ENCODE results near the gene DSCAM.

Gene DSCAM

GRCh38 chr21:40244981-40245380 is 602.0 kb downstream of the DSCAM start:
- no peak for TF ChIP-seq Cebpa-rat (IDR thresholded peaks at IDR 0.05)
- Histone ChIP-seq H3K9me3 (peaks cover 32% of the 10 kb centered on the region), H3K4me2 (no peak overlapping the region), H3K36me3 (no peaks in the 10 kb centered on the region), H3K4me1 (peaks cover 14% of the 10 kb centered on the region), H4K20me1 (no peaks in the 10 kb centered on the region), H3K4me3 (no peak overlapping the region), H3K27me3 (no peaks in the 10 kb centered on the region), H3K27ac (no peak overlapping the region), H3K9ac (no peak overlapping the region)

GRCh38 chr21:40243685-40244084 is 603.3 kb downstream of the DSCAM start:
- no peak overlapping the region for H3K9ac ChIP-seq
- peaks cover 14% of the 10 kb centered on the region for H3K4me1 ChIP-seq
- TF ChIP-seq Cebpa-rat (IDR thresholded peaks at IDR 0.05), result no peak
- H3K27ac ChIP-seq, result no peak overlapping the region
- H3K27me3 ChIP-seq, result no peaks in the 10 kb centered on the region
- H3K9me3 ChIP-seq, result peaks cover 20% of the 10 kb centered on the region
- no peaks in the 10 kb centered on the region for H3K36me3 ChIP-seq
- H4K20me1 ChIP-seq, result no peaks in the 10 kb centered on the region
- H3K4me2 ChIP-seq, result no peak overlapping the region
- no peak overlapping the region for H3K4me3 ChIP-seq

GRCh38 chr21:40242586-40243265 is 604.2 kb downstream of the DSCAM start:
- Histone ChIP-seq H3K4me2 (peak overlapping the region; percentile 44), H3K27ac (no peak overlapping the region), H3K4me3 (no peak overlapping the region), H3K36me3 (no peaks in the 10 kb centered on the region), H3K27me3 (no peaks in the 10 kb centered on the region), H3K4me1 (peaks cover 14% of the 10 kb centered on the region), H3K9ac (no peak overlapping the region), H3K9me3 (peaks cover 10% of the 10 kb centered on the region), H4K20me1 (no peaks in the 10 kb centered on the region)
- no peak for TF ChIP-seq Cebpa-rat (IDR thresholded peaks at IDR 0.05)

- Histone ChIP-seq H3K27me3 (no peaks in the 10 kb centered on the region), H3K9ac (no peak overlapping the region), H3K27ac (no peak overlapping the region), H3K4me1 (no peaks in the 10 kb centered on the region), H3K4me2 (no peak overlapping the region), H3K36me3 (no peaks in the 10 kb centered on the region), H4K20me1 (no peaks in the 10 kb centered on the region), H3K4me3 (no peak overlapping the region), H3K9me3 (no peaks in the 10 kb centered on the region)
- no peak for TF ChIP-seq Cebpa-rat (IDR thresholded peaks at IDR 0.05)
Measured at GRCh38 chr21:40235528-40235927, 611.4 kb downstream of the DSCAM start.

GRCh38 chr21:40231979-40232378 is 615.0 kb downstream of the DSCAM start:
- no peaks in the 10 kb centered on the region for H3K27me3 ChIP-seq
- H3K4me3 ChIP-seq, result no peak overlapping the region
- H3K27ac ChIP-seq, result no peak overlapping the region
- no peak overlapping the region for H3K9ac ChIP-seq
- no peaks in the 10 kb centered on the region for H3K9me3 ChIP-seq
- no peaks in the 10 kb centered on the region for H4K20me1 ChIP-seq
- TF ChIP-seq Cebpa-rat (IDR thresholded peaks at IDR 0.05), result no peak
- H3K4me2 ChIP-seq, result no peak overlapping the region
- no peaks in the 10 kb centered on the region for H3K36me3 ChIP-seq
- H3K4me1 ChIP-seq, result no peaks in the 10 kb centered on the region

- H3K4me2 ChIP-seq, result no peak overlapping the region
- H4K20me1 ChIP-seq, result no peaks in the 10 kb centered on the region
- no peaks in the 10 kb centered on the region for H3K4me1 ChIP-seq
- TF ChIP-seq Cebpa-rat (IDR thresholded peaks at IDR 0.05), result no peak
- H3K36me3 ChIP-seq, result no peaks in the 10 kb centered on the region
- no peak overlapping the region for H3K4me3 ChIP-seq
- H3K9ac ChIP-seq, result no peak overlapping the region
- H3K9me3 ChIP-seq, result no peaks in the 10 kb centered on the region
- H3K27ac ChIP-seq, result no peak overlapping the region
- H3K27me3 ChIP-seq, result no peaks in the 10 kb centered on the region
Measured at GRCh38 chr21:40227096-40227495, 619.9 kb downstream of the DSCAM start.

- H4K20me1 ChIP-seq, result no peaks in the 10 kb centered on the region
- H3K27me3 ChIP-seq, result no peaks in the 10 kb centered on the region
- no peaks in the 10 kb centered on the region for H3K36me3 ChIP-seq
- TF ChIP-seq Cebpa-rat (IDR thresholded peaks at IDR 0.05), result no peak
- no peaks in the 10 kb centered on the region for H3K9me3 ChIP-seq
- H3K9ac ChIP-seq, result no peak overlapping the region
- no peak overlapping the region for H3K4me2 ChIP-seq
- H3K4me3 ChIP-seq, result no peak overlapping the region
- H3K27ac ChIP-seq, result no peak overlapping the region
- H3K4me1 ChIP-seq, result no peaks in the 10 kb centered on the region
Measured at GRCh38 chr21:40215941-40216340, 631.0 kb downstream of the DSCAM start.

- Histone ChIP-seq H3K9ac (no peak overlapping the region), H3K4me1 (peaks cover 25% of the 10 kb centered on the region), H3K9me3 (no peaks in the 10 kb centered on the region), H3K36me3 (no peaks in the 10 kb centered on the region), H3K4me2 (no peak overlapping the region), H3K4me3 (no peak overlapping the region), H3K27ac (no peak overlapping the region), H3K27me3 (no peaks in the 10 kb centered on the region), H4K20me1 (no peaks in the 10 kb centered on the region)
- no peak for TF ChIP-seq Cebpa-rat (IDR thresholded peaks at IDR 0.05)
Measured at GRCh38 chr21:40210251-40210650, 636.7 kb downstream of the DSCAM start.

GRCh38 chr21:40208948-40209345 is 638.0 kb downstream of the DSCAM start:
- no peak for TF ChIP-seq Cebpa-rat (IDR thresholded peaks at IDR 0.05)
- Histone ChIP-seq H3K27me3 (no peaks in the 10 kb centered on the region), H3K27ac (no peak overlapping the region), H3K36me3 (no peaks in the 10 kb centered on the region), H3K4me1 (peaks cover 37% of the 10 kb centered on the region), H3K4me2 (no peak overlapping the region), H3K4me3 (no peak overlapping the region), H3K9me3 (no peaks in the 10 kb centered on the region), H4K20me1 (no peaks in the 10 kb centered on the region), H3K9ac (no peak overlapping the region)

GRCh38 chr21:40208206-40208947 is 638.6 kb downstream of the DSCAM start:
- Histone ChIP-seq H3K9me3 (no peaks in the 10 kb centered on the region), H3K27ac (no peak overlapping the region), H3K4me2 (no peak overlapping the region), H3K36me3 (no peaks in the 10 kb centered on the region), H3K9ac (no peak overlapping the region), H3K27me3 (no peaks in the 10 kb centered on the region), H3K4me3 (no peak overlapping the region), H4K20me1 (no peaks in the 10 kb centered on the region), H3K4me1 (peaks cover 37% of the 10 kb centered on the region)
- no peak for TF ChIP-seq Cebpa-rat (IDR thresholded peaks at IDR 0.05)

Measured in BLaER1 (cell line).